HepG2 (cell line): ENCODE measurements around the gene CAMTA1. TPM values are rescaled to one million over a fixed set of nuclear protein-coding genes. Genes with fewer than 3 reads are reported as not detected.

Experiments used
- ATAC-seq: fragments of 200-7000 bp; cut with Tn5 transposase; 3 replicates; pipeline ENCODE4 v1.9.1; 2020; ENCODE audit warnings: mild to moderate bottlenecking, moderate library complexity
- BruUV-seq: library from RNA; stranded (reverse); fragments of 400-500 nt; replicated peaks from 2 replicates; lab custom pipeline; 2021; lab: Mats Ljungman, UMichigan
- CTCF ChIA-PET: fragments of 300-600 bp; formaldehyde crosslinking; extraction: SDS; loops from one replicate; lab custom pipeline; 2021; ENCODE audit warnings: low total read pairs, inconsistent platforms, low intra/inter-chr PET ratio; lab: Yijun Ruan, JAX
- POLR2A ChIA-PET: fragments of 350-600 bp; sonication (Branson Sonifier 250); formaldehyde crosslinking; loops from one replicate; lab custom pipeline; 2020; ENCODE audit warnings: antibody characterized with exemption, inconsistent platforms; lab: Yijun Ruan, JAX
- DNase-seq: peaks from one replicate; pipeline ENCODE4 v3.0.0-alpha.2; 2015; ENCODE audit warnings: low spot score
- FAIRE-seq: peaks from 3 replicates; lab custom pipeline; 2011; peaks lifted over from hg19 to GRCh38; lab: Jason Lieb, UNC
- H2AFZ ChIP-seq: one replicate; pipeline ENCODE4 v1.6.1; 2011; ENCODE audit warnings: low read length, inconsistent platforms
- H3K27ac ChIP-seq: fragments of 300-600 bp; 3 replicates; pipeline ENCODE4 v1.8.0; 2011; ENCODE audit warnings: mixed run types, mild to moderate bottlenecking, mixed read lengths, low read length, inconsistent platforms; ENCODE audit not compliant: insufficient read depth; ENCODE audit errors: extremely low read length
- H3K27me3 ChIP-seq, 2 experiments: fragments of 200-600 bp in 1 of 2; 2 replicates in 1 of 2; 3 replicates in 1 of 2; pipeline versions ENCODE4 v1.6.0 to v1.8.0; 2011; ENCODE audit warnings: low read length in 2 of 2, mild to moderate bottlenecking in 2 of 2, moderate library complexity in 2 of 2, inconsistent platforms in 1 of 2; ENCODE audit not compliant: insufficient read depth in 2 of 2, control insufficient read depth in 1 of 2
- H3K36me3 ChIP-seq, 2 experiments: fragments of 200-600 bp in 1 of 2; replicated peaks in 1 of 2; 2 replicates in 1 of 2; 3 replicates in 1 of 2; pipeline versions ENCODE4 v1.5.1 to v1.8.0; 2011; ENCODE audit warnings: low read length in 2 of 2, inconsistent platforms in 1 of 2; ENCODE audit not compliant: insufficient read depth in 2 of 2, control insufficient read depth in 1 of 2
- H3K4me1 ChIP-seq: 2 replicates; pipeline ENCODE4 v1.5.1; 2012; ENCODE audit warnings: low read length, inconsistent platforms; ENCODE audit not compliant: insufficient read depth
- H3K4me2 ChIP-seq: 2 replicates; pipeline ENCODE4 v1.6.0; 2011; ENCODE audit warnings: low read depth, low read length, inconsistent platforms
- H3K4me3 ChIP-seq, 3 experiments: fragments of 200-600 bp in 1 of 3; sonication (generic), shearing (Covaris generic) in 1 of 3; replicated peaks in 1 of 3; 2 replicates each; pipeline ENCODE4 v1.5.1; 2011 to 2016; ENCODE audit warnings: low read length in 3 of 3, inconsistent platforms in 2 of 3, low read depth in 2 of 3, mild to moderate bottlenecking in 2 of 3, control low read depth in 1 of 3, mixed read lengths in 1 of 3; ENCODE audit not compliant: insufficient read depth in 1 of 3
- H3K79me2 ChIP-seq: one replicate; pipeline ENCODE4 v1.6.1; 2011; ENCODE audit warnings: low read length, inconsistent platforms; ENCODE audit not compliant: insufficient read depth
- H3K9ac ChIP-seq: 2 replicates; pipeline ENCODE4 v1.6.0; 2011; ENCODE audit warnings: mild to moderate bottlenecking, low read depth, low read length, inconsistent platforms; ENCODE audit not compliant: insufficient read depth
- H3K9me3 ChIP-seq: 2 replicates; pipeline ENCODE4 v1.5.1; 2012; ENCODE audit warnings: mild to moderate bottlenecking, low read length
- H4K20me1 ChIP-seq: 2 replicates; pipeline ENCODE4 v1.6.0; 2011; ENCODE audit warnings: inconsistent platforms, mild to moderate bottlenecking, low read length, moderate library complexity; ENCODE audit not compliant: insufficient read depth
- FOSL1 ChIP-seq: sonication (generic); formaldehyde crosslinking; IDR thresholded peaks from 2 replicates; pipeline ENCODE4 v1.9.0; 2021; ENCODE audit warnings: missing genetic modification reagents, borderline replicate concordance
- FOXJ3 ChIP-seq: sonication (generic); formaldehyde crosslinking; IDR thresholded peaks from 2 replicates; pipeline ENCODE4 v1.4.0; 2020; ENCODE audit warnings: missing genetic modification reagents, mild to moderate bottlenecking, borderline replicate concordance
- FOXP1 ChIP-seq, 2 experiments: fragments of 450-650 bp in 1 of 2; IDR thresholded peaks; 2 replicates each; pipeline ENCODE4 v1.6.1; 2017 to 2018; ENCODE audit warnings: antibody characterized with exemption in 1 of 2
- HMG20B ChIP-seq: conservative IDR thresholded peaks from 2 replicates; pipeline ENCODE4 v1.6.1; 2016; ENCODE audit warnings: missing genetic modification reagents, missing compliant biosample characterization
- HOXA9 ChIP-seq: sonication (generic); formaldehyde crosslinking; IDR thresholded peaks from 2 replicates; pipeline ENCODE4 v1.8.1; 2022; ENCODE audit warnings: missing genetic modification reagents, mild to moderate bottlenecking, moderate library complexity, borderline replicate concordance
- JARID2 ChIP-seq: sonication (generic); formaldehyde crosslinking; IDR thresholded peaks from 2 replicates; pipeline ENCODE4 v1.8.1; 2023; ENCODE audit warnings: missing genetic modification reagents, inconsistent platforms; ENCODE audit not compliant: insufficient replicate concordance
- KDM4B ChIP-seq: sonication (generic); formaldehyde crosslinking; IDR thresholded peaks from 2 replicates; pipeline ENCODE4 v1.4.0; 2020; ENCODE audit warnings: missing genetic modification reagents
- KDM6A ChIP-seq: IDR thresholded peaks from 2 replicates; pipeline ENCODE4 v1.6.1; 2016; ENCODE audit warnings: low read depth
- MAFG ChIP-seq: sonication (generic); formaldehyde crosslinking; IDR thresholded peaks from 2 replicates; pipeline ENCODE4 v1.5.1; 2020; ENCODE audit warnings: mild to moderate bottlenecking, missing genetic modification reagents
- PCBP2 ChIP-seq: fragments of 200-400 bp; formaldehyde crosslinking; optimal IDR thresholded peaks from 2 replicates; pipeline ENCODE3; 2018; ENCODE audit warnings: low read length, low read depth; ENCODE audit not compliant: poor library complexity, severe bottlenecking
- SIX1 ChIP-seq: sonication (generic); formaldehyde crosslinking; IDR thresholded peaks from 2 replicates; pipeline ENCODE4 v1.4.0; 2020; ENCODE audit warnings: missing genetic modification reagents, borderline replicate concordance
- TBP ChIP-seq: sonication (generic); formaldehyde crosslinking; IDR thresholded peaks from 2 replicates; pipeline ENCODE4 v1.5.0; 2020; ENCODE audit warnings: missing genetic modification reagents
- ZNF280B ChIP-seq: sonication (generic); formaldehyde crosslinking; IDR thresholded peaks from 2 replicates; pipeline ENCODE4 v1.5.0; 2020; ENCODE audit warnings: missing genetic modification reagents, mild to moderate bottlenecking, borderline replicate concordance
- ZNF501 ChIP-seq: sonication (generic); formaldehyde crosslinking; IDR thresholded peaks from 2 replicates; pipeline ENCODE4 v1.5.1; 2020; ENCODE audit warnings: mild to moderate bottlenecking, moderate library complexity, missing genetic modification reagents
- ZNF687 ChIP-seq: sonication (generic); formaldehyde crosslinking; IDR thresholded peaks from 2 replicates; pipeline ENCODE4 v1.5.1; 2020; ENCODE audit warnings: mild to moderate bottlenecking, missing genetic modification reagents, moderate library complexity
- ZNF883 ChIP-seq: sonication (generic); formaldehyde crosslinking; IDR thresholded peaks from 2 replicates; pipeline ENCODE4 v1.5.1; 2020; ENCODE audit warnings: mild to moderate bottlenecking, missing genetic modification reagents; ENCODE audit errors: not compliant biosample characterization
- WGBS: methylation state at CpG from one replicate; pipeline ENCODE4 v1.1.6; 2017; ENCODE audit warnings: low lambda C conversion rate; 5-methylcytosine and 5-hydroxymethylcytosine counted together
- in situ Hi-C: cut with HindIII; loops from 2 replicates; pipeline ENCODE4 v1.10.0; 2017; ENCODE audit warnings: low pct_unique_long_range_greater_than_20kb; ENCODE audit not compliant: extremely low pct_ligation_motif_present
- intact Hi-C: fragments of 100-400 bp; cut with micrococcal nuclease; formaldehyde crosslinking; loops from one replicate; pipeline ENCODE4 v1.10.0; 2022; ENCODE audit not compliant: unreplicated experiment
- polyA plus RNA-seq, 8 experiments: library from polyadenylated mRNA; depleted of rRNA in 3 of 8; stranded (reverse) in 7 of 8; unstranded in 1 of 8; fragments of >200 nt; fragmentation: Illumina TruSeq in 4 of 8; extraction: Trizol in 4 of 8; gene quantifications; 2 replicates each; pipeline versions ENCODE4 v1.2.1 to v1.2.3, GENCODE V29; 2011 to 2016; ENCODE audit warnings: low read depth in 4 of 8, missing spikeins in 1 of 8, mixed read lengths in 1 of 8; ENCODE audit not compliant: insufficient read depth in 1 of 8
- total RNA-seq, 5 experiments: library from RNA; depleted of rRNA; stranded (reverse); fragments of >200 nt; fragmentation: Illumina TruSeq; extraction: Trizol; gene quantifications; 2 replicates each; pipeline ENCODE4 v1.2.3, GENCODE V29; 2016; ENCODE audit warnings: low read depth in 1 of 5

The CAMTA1 gene
- total and polyA plus RNA-seq, 2 of the 13 experiments (the other 11 are each of a cell fraction or from before 2014, with no cell fraction given): 25.0 to 36.4 TPM

- 26% methylated on average over 13 of the region's 14 CpGs for WGBS
- H3K4me2 ChIP-seq: no peak overlapping the region
- H4K20me1 ChIP-seq: no peaks in the 10 kb centered on the region
- H3K9me3 ChIP-seq: 0 out of 2 replicates have a peak, but pooled peaks cover under 1% of the 10 kb centered on the region
- no peaks in the 10 kb centered on the region for H3K36me3 ChIP-seq
- intact Hi-C loops (no loop called here), in situ Hi-C loops (no loop called here)
- no peaks in the 10 kb centered on the region for H3K4me1 ChIP-seq
- TF ChIP-seq JARID2 (CRISPR knock-in tag) (no peak), ZNF280B (CRISPR knock-in tag) (no peak), FOXJ3 (CRISPR knock-in tag) (no peak), TBP (CRISPR knock-in tag) (no peak), ZNF501 (CRISPR knock-in tag) (no peak), SIX1 (no peak), KDM6A (CRISPR knock-in tag) (no peak), FOXP1 (IDR thresholded peaks at IDR 0.05) (no peak), FOXP1 (CRISPR knock-in tag; IDR thresholded peaks at IDR 0.05) (no peak), MAFG (CRISPR knock-in tag) (no peak), FOSL1 (CRISPR knock-in tag) (no peak), KDM4B (CRISPR knock-in tag) (no peak), ZNF883 (no peak), HMG20B (CRISPR knock-in tag) (no peak), PCBP2 (no peak), ZNF687 (CRISPR knock-in tag) (no peak), HOXA9 (no peak)
- no TSS peak for BruUV-seq
- no peak overlapping the region for H2AFZ ChIP-seq
- H3K79me2 ChIP-seq: no peaks in the 10 kb centered on the region
- DNase-seq (no peak), FAIRE-seq (no peak), ATAC-seq (no peak)
- H3K4me3 ChIP-seq: no peak overlapping the region
- ChIA-PET POLR2A (no interaction called here), CTCF (no interaction called here)
- no peak overlapping the region for H3K9ac ChIP-seq
- H3K27me3 ChIP-seq: peaks cover 0 to 27% of the 10 kb centered on the region in 2 experiments; a peak in 3 of 5 replicates
- H3K27ac ChIP-seq: no peak overlapping the region
These were observed 506.0 kb downstream of the CAMTA1 start for GRCh38 chr1:7290971-7291970.
